Stimulated activated CD4-positive, alpha-beta T cell treated with anti-CD3 and anti-CD28 coated beads, TNF-alpha, amount 100 ng/mL, for 1 hour (primary cell): ENCODE data around the gene MEGF11.

Source experiments
- DNase-seq, 3 donors: peaks; one replicate each; pipeline ENCODE4 v3.0.0-alpha.2; 2020; ENCODE audit warnings: low read depth in 3 of 3, low spot score in 1 of 3

Gene MEGF11

DNA sequence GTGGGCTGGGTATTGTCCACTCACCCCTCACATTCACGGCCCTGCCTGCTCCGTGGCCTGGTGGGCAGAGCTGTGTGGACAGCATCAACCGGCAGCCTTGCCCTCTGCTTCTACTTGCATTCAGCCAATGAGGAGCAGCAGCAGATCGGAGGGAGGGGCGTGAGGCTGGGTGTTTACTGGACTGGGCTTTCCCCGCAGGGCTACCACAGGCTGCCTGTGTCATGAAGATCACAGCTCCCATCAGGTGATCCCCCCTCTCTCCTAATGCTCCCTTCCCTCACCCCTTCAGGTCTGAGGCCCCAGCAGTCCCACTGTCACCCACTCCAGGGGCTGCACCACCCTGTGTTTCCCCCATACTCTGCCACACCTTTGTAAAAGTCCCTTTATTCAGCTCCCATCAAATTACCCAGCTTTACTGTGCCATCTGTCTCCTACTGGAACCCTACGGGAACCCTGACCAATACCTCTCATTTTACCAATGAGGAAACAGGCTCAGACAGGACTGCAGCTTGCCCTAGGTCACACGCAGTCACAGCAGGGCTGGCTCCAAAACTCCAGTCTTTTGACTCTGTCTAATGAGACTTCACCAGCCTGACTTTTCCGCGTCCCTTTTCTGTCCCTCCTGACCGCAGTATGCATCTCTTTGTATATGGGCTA lies 81.1 kb downstream of the MEGF11 start:
- DNase-seq = no peak

DNA sequence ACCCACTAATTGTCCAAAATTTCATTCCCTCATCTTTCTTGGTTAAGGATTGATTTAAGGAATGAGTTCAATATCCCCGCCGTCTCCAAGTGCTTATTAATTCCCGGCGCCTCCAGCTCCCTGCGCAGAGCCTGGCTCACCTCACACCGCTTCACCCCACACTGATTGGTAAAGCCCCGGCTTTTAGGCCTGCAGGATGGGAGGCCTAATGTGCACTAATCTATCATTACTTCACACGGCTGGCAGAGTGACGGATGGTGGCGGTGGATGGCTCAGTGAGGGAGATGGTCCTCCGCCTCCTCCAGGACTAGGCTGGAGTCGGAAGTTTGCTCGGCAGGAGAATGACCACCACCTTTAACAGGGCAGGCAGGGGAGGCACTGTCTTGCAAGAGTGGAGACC lies 81.7 kb downstream of the MEGF11 start:
- no peak for DNase-seq

- no peak for DNase-seq
Measured at GRCh38 chr15:66170716-66171115, 82.8 kb downstream of the MEGF11 start.

DNA sequence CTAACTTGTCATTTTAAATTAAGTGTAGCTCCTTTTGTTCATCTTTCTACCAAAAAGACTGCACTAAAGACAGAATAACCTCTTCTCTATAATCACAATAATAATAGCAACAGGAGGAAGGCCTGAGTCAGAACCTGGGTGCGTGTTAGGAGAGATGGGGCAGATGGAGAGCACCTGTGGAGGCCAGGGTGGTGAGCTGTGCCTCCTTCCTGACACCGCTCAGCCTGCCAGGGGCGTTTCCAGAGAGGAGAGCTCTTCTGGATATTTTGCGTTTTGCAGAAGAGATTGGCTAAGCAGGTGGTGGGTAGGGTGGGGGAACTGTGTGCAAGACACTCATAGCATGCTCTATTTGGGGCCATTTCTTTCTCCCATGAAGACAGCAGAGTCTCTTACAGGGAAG lies 83.5 kb downstream of the MEGF11 start:
- no peak for DNase-seq

GRCh38 chr15:66169625-66170024 lies 83.9 kb downstream of the MEGF11 start:
- DNase-seq = no peak

DNA sequence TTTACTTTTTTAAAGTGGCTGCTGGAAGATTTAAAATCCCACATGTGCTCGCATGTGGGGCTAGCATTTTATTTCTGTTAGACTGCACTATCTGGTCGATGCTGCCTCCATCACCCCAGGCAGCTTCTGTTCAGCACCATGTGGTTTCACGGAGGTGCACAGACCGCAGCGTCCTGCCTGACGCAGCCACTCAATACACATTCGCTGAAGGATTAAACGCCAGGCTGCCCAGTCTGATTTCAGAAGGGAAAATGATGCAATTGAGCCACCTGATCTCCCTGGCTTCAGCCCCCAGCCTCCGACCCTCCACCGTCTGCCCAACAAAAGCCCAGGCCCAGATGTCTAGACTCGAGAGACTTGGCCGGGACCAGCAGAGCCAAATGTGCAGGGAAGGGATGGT lies 84.5 kb downstream of the MEGF11 start:
- no peak for DNase-seq

- no peak for DNase-seq
Measured at GRCh38 chr15:66167854-66168253, 85.7 kb downstream of the MEGF11 start.

GRCh38 chr15:66165856-66166255 lies 87.7 kb downstream of the MEGF11 start:
- no peak for DNase-seq

- no peak for DNase-seq
Measured at GRCh38 chr15:66164788-66165187, 88.8 kb downstream of the MEGF11 start.

GRCh38 chr15:66163553-66163952 lies 90.0 kb downstream of the MEGF11 start:
- DNase-seq = no peak

- DNase-seq = no peak
Measured at GRCh38 chr15:66162286-66162685, 91.3 kb downstream of the MEGF11 start.

DNA sequence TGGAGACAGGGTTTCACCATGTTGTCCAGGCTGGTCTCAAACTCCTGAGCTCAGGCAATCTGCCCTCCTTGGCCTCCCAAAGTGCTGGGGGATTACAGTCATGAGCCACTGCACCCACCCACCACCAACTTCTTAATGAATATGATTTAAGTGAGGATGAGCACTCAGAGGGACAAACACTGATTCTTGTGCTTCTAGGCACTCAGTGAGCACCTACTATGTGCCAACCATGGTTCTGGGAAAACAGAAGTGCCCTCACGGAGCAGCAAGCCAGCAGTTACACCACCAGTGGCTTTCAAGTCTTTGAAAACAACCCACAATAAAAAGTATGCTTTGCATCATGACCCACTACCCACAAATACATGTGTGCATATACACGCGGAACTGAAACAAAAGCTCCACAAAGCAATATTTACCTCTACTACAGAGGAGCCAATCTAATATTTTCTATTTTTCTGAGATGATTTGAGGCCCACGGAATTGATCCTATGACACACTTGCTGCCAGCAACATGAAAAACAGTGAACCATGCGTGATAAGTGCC lies 91.9 kb downstream of the MEGF11 start:
- no peak for DNase-seq

DNA sequence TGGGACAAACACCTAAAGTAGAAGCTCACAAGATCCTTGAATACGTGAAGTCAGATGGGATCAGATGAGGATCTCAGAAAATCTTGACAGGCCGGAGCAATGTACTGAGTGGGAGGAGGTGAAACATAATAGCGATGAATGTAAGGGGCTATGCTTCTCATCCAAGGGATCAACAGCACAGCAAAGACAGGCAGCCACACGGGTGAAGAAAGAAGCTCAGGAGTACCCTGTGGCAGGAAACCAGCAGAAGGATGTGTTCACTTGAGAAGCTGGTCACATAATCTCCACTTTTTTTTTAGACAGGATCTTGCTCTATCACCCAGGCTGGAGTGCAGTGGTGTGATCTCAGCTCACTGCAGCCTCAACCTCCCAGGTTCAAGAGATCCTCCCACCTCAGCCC lies 92.4 kb downstream of the MEGF11 start:
- DNase-seq = no peak

- no peak for DNase-seq
Measured at GRCh38 chr15:66157507-66157906, 96.0 kb downstream of the MEGF11 start.

GRCh38 chr15:66156310-66156975 lies 97.1 kb downstream of the MEGF11 start:
- DNase-seq = no peak

GRCh38 chr15:66155065-66155464 lies 98.5 kb downstream of the MEGF11 start:
- DNase-seq = no peak

GRCh38 chr15:66154581-66154980 lies 99.0 kb downstream of the MEGF11 start:
- no peak for DNase-seq

DNA sequence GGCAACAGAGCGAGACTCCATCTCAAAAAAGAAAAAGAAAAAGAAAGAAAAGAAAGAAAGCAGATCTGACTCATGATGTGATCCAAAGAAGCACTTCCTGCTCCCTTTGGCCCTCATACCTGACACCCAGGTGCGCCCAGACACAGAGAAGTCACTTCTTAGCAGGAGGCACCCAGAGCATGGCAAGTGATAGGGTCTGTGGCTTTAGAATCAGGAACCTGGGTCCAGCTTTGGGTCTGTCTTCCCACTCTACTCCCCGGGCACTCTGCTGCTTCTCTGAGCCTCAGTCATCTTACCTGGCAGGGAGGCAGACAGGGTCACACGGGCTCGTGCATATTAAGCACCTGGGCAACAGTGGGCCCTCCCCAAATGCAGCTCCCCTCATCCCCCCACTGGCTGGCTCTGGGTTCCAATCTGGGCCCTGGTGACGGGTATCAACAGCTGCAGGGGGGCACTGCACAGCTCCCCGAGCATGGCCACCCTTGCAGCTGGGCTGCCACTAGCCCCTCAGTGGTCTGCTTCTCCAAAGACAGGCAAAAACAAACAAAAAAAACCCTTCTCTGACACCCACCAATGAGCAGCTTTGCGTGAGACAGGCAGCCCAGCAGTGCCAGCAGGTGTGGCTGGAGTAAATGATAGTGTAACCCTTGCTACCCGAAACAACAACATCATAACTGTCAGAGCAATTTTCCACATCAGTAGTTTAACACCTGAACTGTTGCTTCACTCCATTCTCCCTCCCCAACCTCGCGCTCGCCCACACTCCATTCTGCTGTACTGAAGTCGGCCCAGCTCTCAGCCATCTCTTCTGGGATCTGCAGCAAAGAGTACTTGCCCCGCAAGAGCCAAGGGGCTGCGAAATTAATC lies 99.8 kb downstream of the MEGF11 start:
- DNase-seq = no peak

DNA sequence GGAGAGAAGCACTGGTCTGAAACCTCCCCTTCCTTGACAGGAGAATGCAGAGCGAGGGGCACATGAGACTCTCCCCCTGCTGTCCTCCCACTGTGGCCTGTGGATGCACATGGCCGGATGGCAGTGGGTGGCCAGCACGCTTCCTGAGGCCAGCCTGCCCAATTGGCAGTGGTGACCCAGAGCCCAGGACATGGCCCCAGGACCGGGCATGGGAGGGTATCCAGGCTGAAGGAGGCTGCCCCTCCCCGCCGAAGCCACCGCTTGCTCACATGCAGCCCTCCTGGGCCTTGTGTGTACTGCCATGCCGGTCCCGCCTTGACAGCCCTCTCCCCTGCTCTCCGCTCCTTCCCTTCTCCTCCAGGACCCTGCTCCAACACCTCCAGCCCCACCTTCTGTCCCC lies 100.9 kb downstream of the MEGF11 start:
- DNase-seq = no peak

- DNase-seq = no peak
Measured at GRCh38 chr15:66151809-66152208, 101.7 kb downstream of the MEGF11 start.

- DNase-seq = no peak
Measured at GRCh38 chr15:66149871-66150270, 103.7 kb downstream of the MEGF11 start.

- DNase-seq = no peak
Measured at GRCh38 chr15:66148187-66148586, 105.4 kb downstream of the MEGF11 start.
